Osteoblast (primary cell): ENCODE results near the gene ASTN2. TPM values are rescaled to one million over a fixed set of nuclear protein-coding genes. Genes with fewer than 3 reads are reported as not detected.

Experiments used
- DNase-seq: peaks from one replicate; pipeline ENCODE4 v3.0.0; 2011; ENCODE audit warnings: low spot score, mixed read lengths; ENCODE audit not compliant: insufficient read length; ENCODE audit errors: missing footprints
- H2AFZ ChIP-seq: 2 replicates; pipeline ENCODE4 v1.6.0; 2011; ENCODE audit warnings: mild to moderate bottlenecking, low read length
- H3K27ac ChIP-seq: 2 replicates; pipeline ENCODE4 v1.5.1; 2011; ENCODE audit warnings: mild to moderate bottlenecking, low read depth, low read length, moderate library complexity
- H3K27me3 ChIP-seq: 2 replicates; pipeline ENCODE4 v1.6.0; 2012; ENCODE audit warnings: mild to moderate bottlenecking, control low read depth, inconsistent platforms, low read length, moderate library complexity; ENCODE audit not compliant: insufficient read depth
- H3K36me3 ChIP-seq: 2 replicates; pipeline ENCODE4 v1.5.1; 2011; ENCODE audit warnings: mild to moderate bottlenecking, low read length, control low read depth, moderate library complexity; ENCODE audit not compliant: insufficient read depth
- H3K4me1 ChIP-seq: 2 replicates; pipeline ENCODE4 v1.5.1; 2011; ENCODE audit warnings: mild to moderate bottlenecking, low read length, control low read depth, moderate library complexity; ENCODE audit not compliant: insufficient read depth
- H3K4me2 ChIP-seq: 2 replicates; pipeline ENCODE4 v1.6.0; 2011; ENCODE audit warnings: mild to moderate bottlenecking, low read length; ENCODE audit not compliant: insufficient read depth
- H3K4me3 ChIP-seq: fragments of 200-600 bp; sonication (generic); 3 replicates; pipeline ENCODE4 v1.5.1; 2012; ENCODE audit warnings: mild to moderate bottlenecking, low read length, inconsistent platforms; ENCODE audit not compliant: insufficient read depth
- H3K79me2 ChIP-seq: 2 replicates; pipeline ENCODE4 v1.6.0; 2012; ENCODE audit warnings: mild to moderate bottlenecking, low read length, control low read depth, inconsistent platforms; ENCODE audit not compliant: insufficient read depth
- H3K9me3 ChIP-seq: 2 replicates; pipeline ENCODE4 v1.5.1; 2011; ENCODE audit warnings: low read depth, low read length, control low read depth
- H4K20me1 ChIP-seq: 2 replicates; pipeline ENCODE4 v1.6.0; 2012; ENCODE audit warnings: mild to moderate bottlenecking, low read length, control low read depth; ENCODE audit not compliant: insufficient read depth
- total RNA-seq: library from RNA; depleted of rRNA; stranded (reverse); fragments of >200 nt; gene quantifications from 2 replicates; pipeline ENCODE4 v1.2.3, GENCODE V29; 2012
- TF ChIP-seq, protein P1 (sequence below): IDR thresholded peaks from 2 replicates; pipeline ENCODE4 v1.5.1; 2011; ENCODE audit warnings: mild to moderate bottlenecking, low read depth, low read length, moderate library complexity; ENCODE audit errors: extremely low read depth

ASTN2 gene
- total RNA-seq, 1 donor = 4.7 TPM

DNA sequence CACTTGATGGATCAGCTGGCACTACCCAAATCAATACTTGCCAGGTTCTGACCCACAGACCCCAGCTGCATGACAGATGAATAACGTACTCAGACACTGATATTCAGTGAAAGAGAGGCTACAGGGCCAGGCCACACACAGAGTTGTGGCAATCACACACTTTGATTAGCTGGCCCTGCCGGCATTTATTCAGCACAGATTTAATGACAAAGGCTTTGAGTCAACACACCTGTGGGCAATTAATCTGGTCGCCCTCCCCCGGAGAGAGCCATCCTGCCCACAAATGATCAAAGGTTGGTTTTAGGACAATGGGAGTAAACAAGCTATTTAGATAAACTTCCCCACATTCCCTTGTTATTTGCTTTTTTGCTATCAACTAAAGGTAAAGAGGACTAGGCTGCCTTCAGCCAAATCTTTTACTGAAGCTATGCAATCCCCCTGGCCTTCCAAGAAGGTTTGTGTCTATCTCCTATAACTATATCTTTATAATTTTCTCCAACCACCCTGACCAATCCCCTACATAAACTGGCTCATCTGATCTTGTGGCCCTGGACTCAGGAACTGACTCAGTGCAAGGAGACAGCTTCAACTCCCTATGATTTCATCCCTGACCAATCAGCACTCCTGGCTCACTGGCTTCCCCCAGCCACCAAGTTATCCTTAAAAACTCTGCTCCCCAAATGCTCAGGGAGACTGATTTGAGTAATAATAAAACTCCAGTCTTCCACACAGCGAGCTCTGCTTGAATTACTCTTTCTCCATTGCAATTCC lies 740.5 kb downstream of the ASTN2 start:
- no peak for DNase-seq
- Histone ChIP-seq H2AFZ (no peak overlapping the region), H3K4me1 (no peaks in the 10 kb centered on the region), H3K36me3 (no peaks in the 10 kb centered on the region), H4K20me1 (no peaks in the 10 kb centered on the region), H3K4me2 (no peak overlapping the region), H3K4me3 (no peak overlapping the region), H3K27me3 (no peaks in the 10 kb centered on the region), H3K27ac (no peak overlapping the region), H3K9me3 (no peaks in the 10 kb centered on the region), H3K79me2 (no peaks in the 10 kb centered on the region)
- TF ChIP-seq, protein P1, sequence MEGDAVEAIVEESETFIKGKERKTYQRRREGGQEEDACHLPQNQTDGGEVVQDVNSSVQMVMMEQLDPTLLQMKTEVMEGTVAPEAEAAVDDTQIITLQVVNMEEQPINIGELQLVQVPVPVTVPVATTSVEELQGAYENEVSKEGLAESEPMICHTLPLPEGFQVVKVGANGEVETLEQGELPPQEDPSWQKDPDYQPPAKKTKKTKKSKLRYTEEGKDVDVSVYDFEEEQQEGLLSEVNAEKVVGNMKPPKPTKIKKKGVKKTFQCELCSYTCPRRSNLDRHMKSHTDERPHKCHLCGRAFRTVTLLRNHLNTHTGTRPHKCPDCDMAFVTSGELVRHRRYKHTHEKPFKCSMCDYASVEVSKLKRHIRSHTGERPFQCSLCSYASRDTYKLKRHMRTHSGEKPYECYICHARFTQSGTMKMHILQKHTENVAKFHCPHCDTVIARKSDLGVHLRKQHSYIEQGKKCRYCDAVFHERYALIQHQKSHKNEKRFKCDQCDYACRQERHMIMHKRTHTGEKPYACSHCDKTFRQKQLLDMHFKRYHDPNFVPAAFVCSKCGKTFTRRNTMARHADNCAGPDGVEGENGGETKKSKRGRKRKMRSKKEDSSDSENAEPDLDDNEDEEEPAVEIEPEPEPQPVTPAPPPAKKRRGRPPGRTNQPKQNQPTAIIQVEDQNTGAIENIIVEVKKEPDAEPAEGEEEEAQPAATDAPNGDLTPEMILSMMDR = no peak

DNA sequence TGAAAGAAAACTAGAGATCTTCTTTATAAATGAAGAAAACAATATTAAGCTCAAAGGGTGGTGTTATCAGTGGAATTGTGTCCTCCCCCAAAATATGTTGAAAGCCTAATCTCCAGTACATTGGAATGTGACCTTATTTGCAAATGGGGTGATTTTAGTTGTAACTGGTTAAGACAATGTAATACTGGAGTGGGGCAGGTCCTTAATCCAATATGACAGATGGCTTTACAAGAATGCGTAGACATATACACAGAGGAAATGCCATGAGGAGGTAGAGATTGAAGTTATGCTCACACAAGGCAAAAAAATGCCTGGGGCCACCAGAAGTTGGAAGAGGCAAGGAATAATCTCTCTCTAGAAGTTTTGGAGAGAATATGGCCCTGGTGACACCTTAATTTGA lies 741.5 kb downstream of the ASTN2 start:
- Histone ChIP-seq H3K27me3 (no peaks in the 10 kb centered on the region), H3K4me3 (no peak overlapping the region), H3K79me2 (no peaks in the 10 kb centered on the region), H2AFZ (no peak overlapping the region), H3K27ac (no peak overlapping the region), H3K36me3 (no peaks in the 10 kb centered on the region), H3K4me1 (no peaks in the 10 kb centered on the region), H4K20me1 (no peaks in the 10 kb centered on the region), H3K9me3 (no peaks in the 10 kb centered on the region), H3K4me2 (no peak overlapping the region)
- TF ChIP-seq, protein P1 = no peak
- DNase-seq = no peak

DNA sequence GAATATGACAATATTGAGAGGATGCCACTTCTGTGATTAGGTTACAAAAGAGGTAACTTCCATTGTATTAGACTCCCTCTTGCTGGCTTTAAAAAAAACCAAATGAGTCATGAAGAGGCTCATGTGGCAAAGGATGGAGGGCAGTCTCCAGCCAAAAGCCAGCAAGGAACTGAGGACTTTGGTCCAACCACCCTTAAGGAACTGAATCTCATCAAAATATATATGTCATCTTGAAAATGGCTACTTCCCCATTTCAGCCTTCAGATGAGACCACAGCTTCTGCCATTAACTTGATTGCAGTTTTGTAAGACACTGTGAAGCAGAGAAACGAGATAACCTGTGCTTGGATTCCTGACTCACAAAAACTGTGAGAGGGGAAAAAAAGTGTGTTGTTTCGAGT lies 743.3 kb downstream of the ASTN2 start:
- H2AFZ ChIP-seq = no peak overlapping the region
- no peaks in the 10 kb centered on the region for H3K36me3 ChIP-seq
- H3K9me3 ChIP-seq = no peaks in the 10 kb centered on the region
- H3K4me2 ChIP-seq = no peak overlapping the region
- H3K4me3 ChIP-seq = no peak overlapping the region
- H4K20me1 ChIP-seq = no peaks in the 10 kb centered on the region
- H3K27me3 ChIP-seq = no peaks in the 10 kb centered on the region
- no peak for DNase-seq
- no peaks in the 10 kb centered on the region for H3K79me2 ChIP-seq
- TF ChIP-seq, protein P1 = no peak
- H3K27ac ChIP-seq = no peak overlapping the region
- H3K4me1 ChIP-seq = no peaks in the 10 kb centered on the region

DNA sequence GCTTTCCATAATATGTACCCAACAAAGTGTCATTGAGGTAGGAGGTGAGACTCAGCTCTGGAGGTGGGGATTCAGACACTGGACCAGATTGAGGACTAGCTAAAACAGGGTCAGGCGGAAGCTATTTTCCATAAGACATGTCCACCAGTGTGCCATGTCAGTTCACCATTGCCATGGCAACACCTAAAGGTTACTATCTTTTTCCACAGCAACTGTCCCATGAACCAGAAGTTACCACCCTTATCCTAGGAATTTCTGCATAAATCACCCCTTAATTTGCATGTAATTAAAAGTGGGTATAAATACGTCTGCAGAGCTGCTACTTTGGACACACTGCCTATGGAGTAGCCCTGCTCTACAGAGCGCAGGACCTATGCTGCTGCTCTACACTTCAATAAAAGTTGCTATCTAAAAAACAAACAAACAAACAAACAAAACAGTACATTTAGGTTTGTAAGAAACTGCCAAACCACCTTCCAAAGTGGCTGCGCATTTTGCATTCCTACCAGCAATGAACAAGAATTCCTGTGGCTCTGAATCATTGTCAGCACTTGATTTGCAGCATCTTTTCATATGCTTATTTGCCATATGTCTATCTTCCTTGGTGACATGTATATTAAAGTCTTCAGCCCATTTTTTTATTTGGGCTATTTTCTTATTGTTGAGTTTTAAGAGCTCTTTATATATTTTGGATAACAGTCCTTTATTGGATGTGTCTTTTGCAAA lies 745.7 kb downstream of the ASTN2 start:
- Histone ChIP-seq H3K4me3 (no peak overlapping the region), H3K27me3 (no peaks in the 10 kb centered on the region), H3K36me3 (no peaks in the 10 kb centered on the region), H3K9me3 (no peaks in the 10 kb centered on the region), H4K20me1 (no peaks in the 10 kb centered on the region), H2AFZ (no peak overlapping the region), H3K4me1 (no peaks in the 10 kb centered on the region), H3K4me2 (no peak overlapping the region), H3K27ac (no peak overlapping the region), H3K79me2 (no peaks in the 10 kb centered on the region)
- DNase-seq = no peak
- TF ChIP-seq, protein P1 = no peak
